GM21786 (cell line): ENCODE data around the gene DNAJC17.

ENCODE experiments used
- ATAC-seq: cut with Tn5 transposase; IDR thresholded peaks from one replicate; pipeline ENCODE4 v1.9.1; 2021; ENCODE audit not compliant: unreplicated experiment

Gene DNAJC17

GRCh38 chr15:40831861-40832260 is 24.6 kb upstream of the DNAJC17 start:
- no peak for ATAC-seq

DNA sequence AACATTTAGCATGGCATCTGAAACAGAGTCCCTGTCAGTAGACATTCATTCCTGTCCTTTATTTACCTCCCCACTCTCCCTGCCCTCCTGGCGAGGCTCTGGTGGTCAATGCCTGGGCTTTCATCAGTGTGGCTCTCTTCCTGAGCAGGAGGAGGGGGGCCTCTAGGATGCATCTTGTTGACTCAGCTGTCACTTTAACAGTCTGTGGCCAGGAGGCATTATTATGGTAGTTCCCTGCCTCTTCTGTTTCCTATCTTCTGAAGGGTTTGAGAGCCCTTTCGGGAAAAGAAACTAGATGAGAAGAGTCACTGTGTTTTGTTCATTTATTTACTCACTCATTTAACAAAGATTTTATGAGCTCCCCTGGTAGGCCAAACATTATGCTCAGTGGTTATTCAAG is 23.6 kb upstream of the DNAJC17 start:
- no peak for ATAC-seq

DNA sequence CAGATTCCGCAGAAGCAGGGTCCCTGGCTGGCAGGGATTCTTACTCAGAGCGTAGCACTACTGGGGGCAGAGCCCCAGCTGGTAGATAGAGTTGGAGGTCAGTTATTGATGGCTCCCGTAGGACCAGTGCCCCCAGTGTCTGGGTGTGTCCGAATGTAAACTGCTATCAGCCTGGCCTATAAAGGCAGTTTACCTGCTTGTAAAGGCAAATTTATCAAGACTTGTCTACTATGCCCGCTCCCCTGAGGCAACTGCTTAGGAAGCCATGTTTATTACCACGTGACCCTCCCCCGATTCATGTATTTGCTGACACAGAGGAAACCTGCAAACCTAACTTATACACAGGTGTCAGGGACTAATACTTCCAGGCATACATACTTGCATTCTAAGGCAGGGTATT is 21.8 kb upstream of the DNAJC17 start:
- no peak for ATAC-seq

GRCh38 chr15:40828447-40829036 is 21.3 kb upstream of the DNAJC17 start, which contains the start of gene PPP1R14D:
PPP1R14D (minus strand) TSS chr15:40828708; CDS start chr15:40828641, 67 bp downstream.
- ATAC-seq, result no peak

GRCh38 chr15:40826423-40827075 is 19.3 kb upstream of the DNAJC17 start:
- no peak for ATAC-seq

DNA sequence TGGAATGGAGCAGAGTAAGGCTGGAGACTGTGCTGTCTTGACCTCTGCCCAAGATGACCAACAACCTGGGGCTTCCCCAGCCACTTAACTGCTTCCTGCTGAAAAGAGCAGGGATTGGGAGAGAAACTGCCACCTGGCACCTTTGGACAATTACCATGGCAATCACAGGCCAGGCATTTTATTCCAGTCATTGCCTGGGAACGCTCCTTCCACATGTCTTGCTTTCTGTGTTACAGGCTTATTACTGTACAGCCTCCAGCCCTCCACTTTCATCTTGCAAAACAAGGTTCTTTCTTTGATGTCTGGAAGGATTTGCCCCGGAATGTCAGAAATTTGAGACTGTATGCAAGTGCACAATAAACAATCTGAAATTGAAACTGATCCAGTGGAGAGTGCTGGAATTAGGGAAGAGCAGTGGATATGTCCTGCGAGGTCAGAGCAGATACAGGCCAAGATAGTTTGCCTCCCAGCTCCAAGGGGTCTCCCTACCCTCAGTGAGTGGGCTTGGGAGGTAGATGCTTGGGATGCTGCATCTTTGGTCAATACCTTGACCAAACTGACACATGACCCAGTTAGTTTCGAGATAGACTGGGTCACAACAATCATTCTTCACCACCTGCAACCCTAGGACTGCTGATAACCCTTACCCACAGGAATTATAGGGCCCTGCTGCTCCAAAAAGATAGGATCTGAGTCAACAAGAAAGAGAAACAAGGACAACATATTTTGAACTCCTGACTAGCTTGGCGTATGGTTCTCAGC is 18.6 kb upstream of the DNAJC17 start:
- no peak for ATAC-seq

- no peak for ATAC-seq
Measured at GRCh38 chr15:40823572-40824343, 16.5 kb upstream of the DNAJC17 start.

GRCh38 chr15:40821195-40821594 is 13.9 kb upstream of the DNAJC17 start:
- no peak for ATAC-seq

GRCh38 chr15:40819048-40819447 is 11.8 kb upstream of the DNAJC17 start:
- ATAC-seq, result no peak

GRCh38 chr15:40815042-40815698 is 7.9 kb upstream of the DNAJC17 start:
- ATAC-seq, result no peak

DNA sequence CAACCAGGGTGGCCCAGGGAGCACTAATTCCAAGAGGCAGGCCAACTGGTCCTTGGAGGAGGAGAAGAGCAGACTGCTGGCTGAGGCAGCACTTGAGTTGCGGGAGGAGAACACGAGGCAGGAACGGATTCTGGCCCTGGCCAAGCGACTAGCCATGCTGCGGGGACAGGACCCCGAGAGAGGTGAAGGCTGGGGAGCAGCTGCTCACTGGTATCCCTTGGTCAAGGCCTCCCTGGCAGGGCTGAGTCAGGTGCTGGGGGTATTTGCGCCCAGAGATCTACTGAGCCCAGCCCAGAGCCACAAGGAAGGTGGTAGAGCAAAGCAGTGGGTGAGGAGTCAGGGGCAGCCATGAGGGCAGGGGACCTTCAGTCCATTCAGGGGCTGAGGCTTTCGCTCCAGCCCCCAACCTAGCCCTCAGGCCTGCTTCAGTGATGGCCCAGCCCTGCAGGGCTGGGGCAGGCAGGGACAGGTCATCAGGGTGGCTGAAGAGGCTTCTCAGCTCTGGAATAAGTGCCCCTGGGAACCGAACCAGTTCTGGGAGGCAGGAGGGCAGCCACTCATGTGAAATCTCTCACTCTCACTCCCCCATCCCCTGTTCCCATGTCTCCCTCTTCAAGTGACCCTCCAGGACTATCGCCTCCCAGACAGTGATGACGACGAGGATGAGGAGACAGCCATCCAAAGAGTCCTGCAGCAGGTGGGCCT is 5.6 kb upstream of the DNAJC17 start:
- ATAC-seq, result no peak

DNA sequence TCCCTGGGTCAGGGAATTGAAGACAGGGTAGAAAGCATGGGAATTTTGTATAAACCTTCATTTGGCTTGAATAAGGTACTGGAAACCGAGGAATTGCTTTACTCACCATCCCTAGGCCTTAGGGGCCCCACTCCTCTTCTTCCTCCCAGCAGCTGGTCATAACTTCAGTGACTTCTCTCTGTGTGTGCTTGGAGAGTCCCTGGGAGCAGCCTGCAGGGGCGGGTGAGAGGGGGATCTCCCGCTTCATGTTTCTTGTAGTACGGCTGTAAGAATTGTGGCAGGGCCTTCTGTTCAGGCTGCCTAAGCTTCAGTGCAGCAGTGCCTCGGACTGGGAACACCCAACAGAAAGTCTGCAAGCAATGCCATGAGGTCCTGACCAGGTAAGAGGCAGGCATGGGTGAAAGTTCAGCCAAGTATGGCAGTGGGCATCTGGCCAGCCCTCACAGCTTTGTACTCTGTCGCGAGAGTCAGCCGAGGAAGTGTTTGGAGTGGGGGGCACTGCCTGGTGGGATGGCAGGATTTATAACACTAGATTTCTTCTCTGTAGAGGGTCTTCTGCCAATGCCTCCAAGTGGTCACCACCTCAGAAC is 1.7 kb upstream of the DNAJC17 start:
- ATAC-seq, result no peak

GRCh38 chr15:40807888-40808461 is 702 bp upstream of the DNAJC17 start:
- no peak for ATAC-seq

GRCh38 chr15:40806672-40807027 is 623 bp downstream of the DNAJC17 start:
- no peak for ATAC-seq

- ATAC-seq, result no peak
Measured at GRCh38 chr15:40803688-40804087, 3.6 kb downstream of the DNAJC17 start.

DNA sequence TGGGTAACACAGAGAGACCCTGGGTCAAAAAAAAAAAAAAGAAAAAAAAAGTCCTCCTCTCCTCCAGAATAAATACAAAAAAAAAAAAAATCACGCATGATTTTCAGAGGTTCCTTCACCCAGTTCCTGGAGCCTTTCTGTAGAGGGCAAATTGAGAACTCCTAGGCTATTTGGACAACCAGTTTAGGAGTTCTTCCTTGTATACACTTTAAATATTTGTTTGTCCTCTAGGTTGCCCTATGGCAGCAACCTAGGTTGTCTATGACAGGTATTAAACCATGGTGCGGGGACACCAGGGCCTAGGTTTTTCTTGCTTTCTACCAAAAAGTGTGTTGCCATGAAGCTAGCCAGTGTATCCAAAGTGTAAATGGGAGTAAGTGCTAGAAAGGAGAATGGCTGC is 4.2 kb downstream of the DNAJC17 start:
- ATAC-seq, result no peak

DNA sequence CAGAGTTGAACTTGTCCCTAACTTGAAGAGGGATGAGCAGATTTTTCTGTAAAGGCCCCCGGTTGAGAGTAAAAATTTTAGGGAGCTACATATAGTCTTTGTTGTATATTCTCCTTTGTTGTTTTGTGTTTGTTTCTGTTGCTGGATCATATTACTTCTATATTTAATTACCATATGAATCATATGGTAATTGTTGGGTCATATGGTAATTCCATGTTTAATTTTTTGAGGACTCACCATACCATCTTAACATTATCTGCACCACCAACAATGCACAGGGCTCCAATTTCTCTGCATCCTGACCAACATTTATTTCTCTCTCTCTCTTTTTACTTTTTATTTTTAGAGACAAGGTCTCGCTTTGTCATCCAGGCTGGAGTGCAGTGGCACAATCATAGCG is 7.8 kb downstream of the DNAJC17 start:
- no peak for ATAC-seq

GRCh38 chr15:40796512-40796911 is 10.8 kb downstream of the DNAJC17 start:
- ATAC-seq, result no peak

DNA sequence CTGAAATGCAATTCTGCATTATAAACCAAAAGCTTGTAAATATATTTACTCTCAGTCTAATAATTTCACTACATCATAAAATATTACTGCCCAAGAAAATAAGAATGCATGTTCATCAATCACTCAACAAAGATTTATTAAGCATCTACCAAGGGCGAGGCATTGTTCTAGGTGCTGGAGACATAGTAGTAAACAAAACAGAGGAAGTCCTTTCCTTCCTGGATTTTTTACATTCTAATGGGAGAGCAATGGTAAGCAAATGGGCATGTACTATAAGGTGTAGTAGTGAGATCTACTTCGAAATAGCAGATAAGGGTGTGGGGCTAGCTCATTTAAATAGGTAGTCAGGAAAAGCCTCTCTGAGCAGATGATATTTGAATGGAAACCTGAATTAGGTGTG is 11.2 kb downstream of the DNAJC17 start:
- ATAC-seq, result no peak
